Heart left ventricle (tissue), 16 donors: ENCODE measurements around the gene SHANK3. TPM values are rescaled to one million over a fixed set of nuclear protein-coding genes. Genes with fewer than 3 reads are reported as not detected.

Source experiments
- ATAC-seq, 4 donors: fragments of 200-7000 bp; cut with Tn5 transposase; one replicate each; pipeline ENCODE4 v1.9.1; 2020 to 2022; ENCODE audit warnings: moderate library complexity in 4 of 4, mild to moderate bottlenecking in 3 of 4, moderate number of reproducible peaks in 1 of 4
- DNase-seq, 5 donors: peaks; one replicate each; pipeline ENCODE4 v3.0.0-alpha.2; 2020
- H3K27ac ChIP-seq, 12 donors: fragments of 200-600 bp; sonication (generic) in 4 of 12; one replicate each; pipeline versions ENCODE4 v1.5.0 to v1.8.0; 2016 to 2022; ENCODE audit warnings: mild to moderate bottlenecking in 2 of 12
- H3K27me3 ChIP-seq, 9 donors: fragments of 200-600 bp; sonication (generic) in 2 of 9; one replicate each; pipeline versions ENCODE4 v1.5.1 to v1.8.0; 2016 to 2022; ENCODE audit warnings: mild to moderate bottlenecking in 3 of 9
- H3K36me3 ChIP-seq, 9 donors: fragments of 200-600 bp; sonication (generic) in 2 of 9; one replicate each; pipeline versions ENCODE4 v1.5.0 to v1.8.0; 2018 to 2022; ENCODE audit warnings: mild to moderate bottlenecking in 2 of 9
- H3K4me1 ChIP-seq, 12 donors: fragments of 200-600 bp; sonication (generic) in 4 of 12; one replicate each; pipeline versions ENCODE4 v1.5.0 to v1.8.0; 2016 to 2022; ENCODE audit warnings: mild to moderate bottlenecking in 3 of 12
- H3K4me3 ChIP-seq, 12 donors: fragments of 200-600 bp; sonication (generic) in 4 of 12; one replicate each; pipeline versions ENCODE4 v1.5.0 to v1.8.0; 2017 to 2022; ENCODE audit warnings: mild to moderate bottlenecking in 9 of 12, moderate library complexity in 4 of 12
- H3K9me3 ChIP-seq, 12 donors: fragments of 200-600 bp; sonication (generic) in 4 of 12; one replicate each; pipeline versions ENCODE4 v1.5.0 to v1.8.0; 2016 to 2022; ENCODE audit warnings: mild to moderate bottlenecking in 1 of 12
- POLR2A ChIP-seq, 2 donors: fragments of 450-650 bp; IDR thresholded peaks; one replicate each; pipeline ENCODE4 v1.6.1; 2017; ENCODE audit warnings: antibody characterized with exemption in 2 of 2, mild to moderate bottlenecking in 2 of 2, moderate library complexity in 2 of 2
- WGBS, 4 donors: extraction: QIAGEN DNeasy Blood & Tissue Kit in 2 of 4; methylation state at CpG; one replicate each; pipeline versions ENCODE4 v1.1.5 to v1.1.7; 2013 to 2018; 5-methylcytosine and 5-hydroxymethylcytosine counted together
- intact Hi-C, 10 donors: fragments of 100-400 bp; cut with DNase I; formaldehyde crosslinking; loops; one replicate each; pipeline versions ENCODE4 v1.11.1 to v1.14.2; 2022
- long read RNA-seq, 3 donors: library from polyadenylated mRNA; unstranded; transcript quantifications; one replicate each; pipeline ENCODE4 v2.0.0, GENCODE V29; 2020 to 2021
- polyA plus RNA-seq, 2 donors: library from polyadenylated mRNA; stranded (reverse); fragments of 200-250 nt; gene quantifications; one replicate each; pipeline ENCODE4 v1.2.3, GENCODE V29; 2013
- total RNA-seq, 9 donors: library from RNA; depleted of rRNA in 2 of 9; stranded (reverse); fragments of >200 nt in 2 of 9; fragmentation: NEBNext Ultra II Directional in 3 of 9; extraction: Animal tissue kit (Norgen Biotek cat#: 25700) in 3 of 9; gene quantifications; one replicate each; pipeline versions ENCODE4 v1.1.0 to v1.2.4, GENCODE V29; 2016 to 2023
- TF ChIP-seq, protein P1 (sequence below), 12 donors: fragments of 200-600 bp; sonication (generic) in 4 of 12; IDR thresholded peaks; one replicate each; pipeline versions ENCODE4 v1.5.0 to v1.8.0; 2018 to 2022; ENCODE audit warnings: antibody characterized with exemption in 12 of 12, mild to moderate bottlenecking in 5 of 12
- donor health status: ischemic (EF 13 %, LVEDD 7.1; RV severe dilation, severe dysfunction).
- donor health status: healthy with polysubstance abuse.
- donor health status: DM: no; HTN: yes; CAD: no.
- donor health status: DM: no; HTN: no; CAD: no.
- donor health status: ischemic (EF 25% LVEDD 6.9; RV normal size, moderate dysfunction).
- donor health status: ischemic (EF 25% LVEDD 5.7; RV mildly dilated, moderate dysfunction).
- donor health status: healthy.
- donor health status: DM: yes; HTN: yes; CAD: no.
- donor health status: ischemic (EF 35%, LVEDD 5.7; RV mildly dilated, moderate dysfunction).
- donor health status: nonischemic (EF 11% LVEDD 7.7; RV severe dilation, severe dysfunction).
- donor health status: DM: yes; HTN: yes; CAD: no.
- donor health status: PGD.
- donor health status: ischemic (EF 29% LVEDD 5.4; RV normal size, mild dysfunction).
- donor health status: nonischemic (EF 23%, LVEDD 6.1; RV moderate dilation, normal function).

The SHANK3 gene
- 10 to 100 TPM; 11.3 to 36.0 (median 21.9) TPM for total RNA-seq
- polyA plus RNA-seq, result 10 to 100 TPM; 14.9 to 23.2 TPM
- long read RNA-seq, donor 1, partial matches to known transcripts, result 2 of 47 reads
- long read RNA-seq, donor 1, other reads (novel, unspliced or antisense), result 45 of 47 reads
- long read RNA-seq, donor 2, partial matches to known transcripts, result 0 of 6 reads
- long read RNA-seq, donor 2, other reads (novel, unspliced or antisense), result 6 of 6 reads
- long read RNA-seq, donor 3, partial matches to known transcripts, result 2 of 42 reads
- long read RNA-seq, donor 3, other reads (novel, unspliced or antisense), result 40 of 42 reads

DNA sequence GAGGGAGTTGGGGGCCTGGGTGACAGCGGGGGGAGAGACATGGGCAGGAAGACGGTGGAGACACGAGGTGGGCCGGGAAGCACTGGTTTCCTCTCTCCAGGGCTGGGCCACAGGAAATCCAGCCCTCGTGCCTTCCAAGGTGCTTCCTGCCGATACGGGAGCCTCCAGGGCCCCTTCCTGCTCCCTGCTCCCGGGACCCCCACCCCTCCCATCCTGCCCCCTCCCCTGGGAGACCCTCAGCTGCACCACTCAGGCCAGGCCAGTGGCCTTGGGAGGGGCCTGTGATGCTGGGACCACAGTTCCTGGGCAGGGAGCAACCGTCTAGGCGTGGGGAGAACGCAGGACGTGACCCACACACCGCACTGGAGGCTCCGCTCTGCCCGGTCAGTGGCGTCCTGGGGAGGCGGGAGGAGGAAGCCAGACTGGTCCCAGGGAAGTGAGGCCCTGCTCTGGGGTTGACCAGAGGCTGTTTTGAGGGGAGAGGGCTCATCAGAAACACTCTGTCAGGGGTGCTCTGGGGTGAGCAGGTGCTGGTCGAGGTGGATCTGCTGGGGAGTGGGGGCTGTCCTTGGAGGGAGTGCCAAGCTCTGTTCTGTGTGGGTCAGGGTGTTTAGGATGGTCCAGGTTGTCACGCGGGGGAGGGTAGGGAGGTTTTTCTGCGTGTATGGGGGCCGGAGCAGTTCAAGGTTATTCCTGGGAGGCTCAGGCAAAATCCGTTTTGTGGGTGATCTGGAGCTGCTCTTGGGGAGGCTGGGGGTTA is at the start of gene SHANK3:
TSS of gene SHANK3 (plus strand) at position 353 of the 760 bp plus-strand sequence.
- Histone ChIP-seq H3K4me1 (peaks cover 0 to 44% (median 7%) of the 10 kb centered on the region in 12 donors), H3K27me3 (peaks cover 4 to 54% (median 24%) of the 10 kb centered on the region in 9 donors), H3K9me3 (no peaks in the 10 kb centered on the region), H3K4me3 (peak within 1 kb of the TSS; percentile 42 to 92 (median 57)), H3K27ac (peak within 1 kb of the TSS; percentile 70 to 98 (median 92)), H3K36me3 (peaks cover 0 to 19% (median 0%) of the 10 kb centered on the region in 9 donors)
- ATAC-seq, result peak; percentile 71 to 90 (median 86)
- peak; percentile 85 to 92 (median 88) for DNase-seq
- WGBS, 4 donors, result 20 to 31% (median 29%) methylated on average over 13 to 23 of the region's 23 CpGs
- intact Hi-C loops, result loop anchor here in 6 of 10 donors (1.0 to 5.0 kb wide), 6 partner anchors 16 to 45 kb away; partner anchors contain the start of gene ARSA (in 4 of the 6)
- TF ChIP-seq, protein P1, sequence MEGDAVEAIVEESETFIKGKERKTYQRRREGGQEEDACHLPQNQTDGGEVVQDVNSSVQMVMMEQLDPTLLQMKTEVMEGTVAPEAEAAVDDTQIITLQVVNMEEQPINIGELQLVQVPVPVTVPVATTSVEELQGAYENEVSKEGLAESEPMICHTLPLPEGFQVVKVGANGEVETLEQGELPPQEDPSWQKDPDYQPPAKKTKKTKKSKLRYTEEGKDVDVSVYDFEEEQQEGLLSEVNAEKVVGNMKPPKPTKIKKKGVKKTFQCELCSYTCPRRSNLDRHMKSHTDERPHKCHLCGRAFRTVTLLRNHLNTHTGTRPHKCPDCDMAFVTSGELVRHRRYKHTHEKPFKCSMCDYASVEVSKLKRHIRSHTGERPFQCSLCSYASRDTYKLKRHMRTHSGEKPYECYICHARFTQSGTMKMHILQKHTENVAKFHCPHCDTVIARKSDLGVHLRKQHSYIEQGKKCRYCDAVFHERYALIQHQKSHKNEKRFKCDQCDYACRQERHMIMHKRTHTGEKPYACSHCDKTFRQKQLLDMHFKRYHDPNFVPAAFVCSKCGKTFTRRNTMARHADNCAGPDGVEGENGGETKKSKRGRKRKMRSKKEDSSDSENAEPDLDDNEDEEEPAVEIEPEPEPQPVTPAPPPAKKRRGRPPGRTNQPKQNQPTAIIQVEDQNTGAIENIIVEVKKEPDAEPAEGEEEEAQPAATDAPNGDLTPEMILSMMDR (IDR thresholded peaks at IDR 0.05), result no peak
- TF ChIP-seq POLR2A (IDR thresholded peaks at IDR 0.05), result peak in 1 of 2 donors; percentile 86

DNA sequence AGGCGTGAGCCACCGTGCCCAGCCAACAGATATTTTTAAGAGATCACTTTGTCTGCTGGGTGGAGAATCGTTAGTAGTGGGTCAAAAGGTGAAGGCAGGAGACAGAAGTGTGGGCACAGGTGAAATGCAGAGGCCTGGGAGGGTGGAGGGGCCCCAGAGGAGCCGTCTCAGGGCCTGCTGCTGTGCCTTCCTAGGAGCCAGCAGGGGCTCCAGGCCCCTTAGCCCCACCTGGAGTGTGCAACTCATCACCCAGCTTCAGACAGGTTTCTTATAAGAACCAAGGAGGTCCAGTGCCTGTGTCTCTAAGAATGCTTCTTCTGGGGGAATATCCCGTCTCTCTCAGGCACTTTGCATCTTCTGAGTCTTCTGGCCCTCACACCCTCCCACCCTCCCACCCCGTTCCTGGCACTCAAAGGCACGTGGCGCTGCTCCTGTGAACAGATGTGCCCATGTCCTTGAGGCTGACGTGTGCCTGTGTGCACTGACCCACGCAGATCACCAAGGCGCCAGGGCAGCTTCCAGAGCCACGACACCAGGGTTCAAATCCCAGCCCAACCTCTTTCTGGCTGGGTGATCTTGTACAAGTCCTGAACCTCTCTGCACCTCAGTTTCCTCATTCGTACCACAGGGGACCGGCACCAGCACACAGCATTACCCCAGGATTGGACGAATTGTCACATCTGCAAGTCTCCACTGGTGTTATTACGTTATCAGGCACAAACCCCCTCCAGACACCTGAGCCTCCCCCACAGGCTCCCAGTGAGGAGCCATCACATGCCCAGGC is 48.1 kb upstream of the SHANK3 start:
- ATAC-seq, result no peak
- intact Hi-C loops, result loop anchor here in 9 of 10 donors (5.0 kb wide), 7 partner anchors 48 to 97 kb away; partner anchors contain the start of genes SHANK3 (in 4 of the 9) and SCO2 (in 2 of the 9)
- Histone ChIP-seq H3K4me3 (no peak overlapping the region), H3K9me3 (no peaks in the 10 kb centered on the region), H3K4me1 (peaks cover 0 to 60% (median 38%) of the 10 kb centered on the region in 12 donors), H3K27ac (no peak overlapping the region), H3K36me3 (peaks cover 0 to 15% (median 0%) of the 10 kb centered on the region in 9 donors), H3K27me3 (no peaks in the 10 kb centered on the region)
- TF ChIP-seq, protein P1 (IDR thresholded peaks at IDR 0.05), result no peak
- TF ChIP-seq POLR2A (IDR thresholded peaks at IDR 0.05), result no peak
- peak in 1 of 5 donors; percentile 12 for DNase-seq
- 78 to 81% (median 80%) methylated on average over 16 of the region's 16 CpGs for WGBS, 4 donors

DNA sequence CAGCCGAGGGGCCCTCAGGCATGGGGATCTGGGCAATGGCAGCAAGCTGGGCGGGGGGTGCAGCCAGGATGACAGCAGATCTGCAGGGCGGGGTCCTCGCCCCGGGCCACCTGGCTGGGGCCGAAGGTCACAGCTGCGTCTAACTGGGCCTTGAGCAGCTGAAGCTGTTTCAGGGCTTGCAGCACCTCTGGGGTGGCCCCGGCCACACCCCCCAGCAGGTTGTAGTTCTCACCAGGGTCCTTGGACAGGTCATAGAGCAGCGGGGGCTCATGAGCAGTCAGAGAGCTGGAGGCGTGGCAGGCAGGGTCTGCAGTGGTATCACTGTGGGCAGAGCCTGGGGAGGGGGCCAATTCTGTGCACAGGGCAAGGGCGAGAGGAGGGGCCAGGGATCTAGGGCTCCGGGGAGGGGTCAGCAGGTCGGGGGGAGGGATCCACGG is 47.5 kb upstream of the SHANK3 start:
- no peaks in the 10 kb centered on the region for H3K27me3 ChIP-seq
- DNase-seq, result peak in 1 of 5 donors; percentile 16
- intact Hi-C loops, result loop anchor here in 9 of 10 donors (5.0 kb wide), 5 partner anchors 47 to 87 kb away; partner anchors contain the start of gene SHANK3 (in 4 of the 9)
- WGBS, 4 donors, result 80 to 91% (median 90%) methylated on average over 6 to 14 of the region's 14 CpGs
- H3K27ac ChIP-seq, result no peak overlapping the region
- H3K4me3 ChIP-seq, result no peak overlapping the region
- H3K4me1 ChIP-seq, result peaks cover 0 to 55% (median 32%) of the 10 kb centered on the region in 12 donors
- no peaks in the 10 kb centered on the region for H3K9me3 ChIP-seq
- peaks cover 0 to 15% (median 0%) of the 10 kb centered on the region in 9 donors for H3K36me3 ChIP-seq
- ATAC-seq, result no peak
- TF ChIP-seq, protein P1 (IDR thresholded peaks at IDR 0.05), result no peak
- no peak for TF ChIP-seq POLR2A (IDR thresholded peaks at IDR 0.05)
